HG03025 (cell line): ENCODE results near the gene FSD1.
"Not testable (repeated sequence)": the region's sequence is repeated elsewhere in the genome, so short reads cannot be mapped to it uniquely, and the experiment has no call there.

ENCODE experiments used
- ATAC-seq: cut with Tn5 transposase; IDR thresholded peaks from one replicate; pipeline ENCODE4 v1.9.1; 2021; ENCODE audit warnings: mild to moderate bottlenecking, moderate library complexity; ENCODE audit not compliant: unreplicated experiment, low FRiP score

Gene FSD1

DNA sequence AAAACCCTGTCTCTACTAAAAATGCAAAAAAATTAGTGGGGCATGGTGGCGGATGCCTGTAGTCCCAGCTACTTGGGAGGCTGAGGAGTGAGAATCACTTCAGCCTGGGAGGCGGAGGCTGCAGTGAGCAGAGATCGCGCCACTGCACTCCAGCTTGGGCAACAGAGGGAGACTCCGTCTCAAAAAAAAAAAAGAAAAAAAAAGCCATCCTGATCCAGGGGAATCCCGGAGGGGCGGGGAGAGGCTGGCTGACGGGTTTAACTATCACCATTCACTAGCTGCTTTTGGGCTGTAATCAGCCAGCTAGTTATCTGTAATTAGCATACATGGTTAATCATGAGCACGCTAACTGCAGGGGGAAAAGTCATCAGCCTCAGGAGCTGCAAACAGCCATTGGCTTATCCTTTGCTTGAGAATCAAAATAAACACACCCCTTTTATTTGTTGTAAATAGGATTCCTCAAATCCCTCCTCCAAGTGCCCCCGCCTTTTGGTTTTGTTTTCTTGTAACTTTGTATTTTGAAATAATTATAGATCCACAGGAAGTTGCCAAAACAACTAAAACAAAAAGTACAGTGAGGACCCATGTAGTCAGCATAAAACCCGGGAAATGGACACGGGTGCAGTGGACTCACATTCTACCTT, 9.6 kb downstream of the FSD1 start:
- no peak for ATAC-seq

DNA sequence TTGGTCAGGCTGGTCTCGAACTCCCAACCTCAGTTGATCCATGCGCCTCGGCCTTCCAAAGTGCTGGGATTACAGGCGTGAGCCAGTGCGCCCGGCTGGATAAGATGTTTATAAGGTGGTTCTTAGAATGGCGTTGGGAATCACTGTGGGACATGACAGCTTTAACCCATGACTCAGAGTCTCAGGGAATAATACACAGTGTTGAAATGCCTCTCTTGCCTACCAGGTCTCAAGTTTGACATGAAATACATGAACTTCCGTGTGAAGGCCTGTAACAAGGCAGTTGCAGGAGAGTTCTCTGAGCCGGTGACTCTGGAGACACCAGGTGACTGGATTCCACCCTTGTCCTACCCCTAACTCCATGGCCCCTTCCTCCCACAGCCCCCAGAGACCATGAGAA, 12.6 kb downstream of the FSD1 start:
- no peak for ATAC-seq

DNA sequence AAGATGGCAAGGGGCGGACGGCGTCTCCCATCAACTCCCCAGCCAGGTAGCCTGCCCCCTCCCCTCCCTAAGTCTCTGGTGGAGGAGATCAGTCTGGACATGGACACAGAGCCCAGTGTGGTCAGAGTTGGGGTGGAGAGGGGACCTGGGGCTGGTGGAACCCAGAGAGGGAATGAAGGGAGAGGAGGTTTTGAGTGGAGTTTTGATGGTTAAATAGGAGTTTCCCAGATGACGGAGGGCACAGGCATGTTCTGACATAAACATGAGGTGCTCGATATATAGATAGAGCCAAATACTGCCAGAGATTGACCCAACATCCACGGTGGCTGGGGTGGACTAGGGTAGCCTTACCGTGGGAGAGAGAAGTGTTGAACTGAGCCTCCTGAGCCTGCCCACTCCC, 14.1 kb downstream of the FSD1 start:
- no peak for ATAC-seq

DNA sequence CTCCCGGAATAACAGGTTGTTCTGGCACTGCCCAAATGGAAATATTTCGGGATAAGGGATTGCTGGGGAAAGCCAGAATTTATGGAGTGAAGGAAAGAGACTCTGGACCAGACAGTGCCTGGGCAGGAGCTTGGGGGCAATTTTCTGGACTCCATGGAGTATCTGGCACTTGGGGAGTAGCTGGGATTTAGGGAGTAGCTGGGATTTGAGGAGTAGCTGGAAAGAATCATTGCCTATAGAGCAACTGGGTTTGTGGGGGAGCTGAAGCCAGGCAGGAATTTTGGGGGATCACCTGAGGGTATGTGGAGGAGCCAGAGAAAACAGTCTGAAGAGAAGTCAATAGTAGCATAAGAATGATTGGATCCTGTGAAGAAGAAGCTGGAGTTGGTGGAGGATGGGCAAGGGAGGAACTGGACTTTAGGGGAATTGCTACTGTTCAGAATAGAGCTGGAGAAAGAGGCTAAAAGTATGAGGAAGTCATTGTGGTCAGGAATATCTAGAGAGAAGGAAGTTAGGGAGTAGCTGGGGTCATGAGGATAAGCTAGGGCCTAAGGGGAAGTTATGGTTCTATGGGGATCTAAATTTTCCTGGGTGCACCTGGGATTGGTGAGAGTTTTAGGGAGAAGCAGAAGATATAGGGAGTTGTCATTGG, 14.8 kb downstream of the FSD1 start:
- ATAC-seq = no peak

DNA sequence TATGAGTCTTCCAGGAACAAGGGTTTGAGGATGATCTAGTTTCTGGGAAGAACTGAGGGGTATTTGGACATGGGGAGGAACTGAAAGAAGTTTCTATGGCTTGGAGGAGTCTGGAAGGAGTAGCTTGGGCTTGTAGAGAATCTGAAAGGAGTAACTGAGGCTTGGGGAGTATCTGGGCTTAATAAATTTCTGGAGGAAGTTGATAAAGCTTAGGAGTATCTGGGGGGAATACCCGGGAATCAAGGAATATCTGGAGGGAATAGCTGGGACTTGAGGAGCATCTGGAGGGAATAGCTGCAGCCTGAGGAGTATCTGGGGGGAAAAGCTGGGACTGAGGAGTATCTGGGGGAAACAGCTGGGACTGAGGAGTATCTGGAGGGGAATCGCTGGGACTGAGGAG, 16.0 kb downstream of the FSD1 start:
- ATAC-seq = no peak

DNA sequence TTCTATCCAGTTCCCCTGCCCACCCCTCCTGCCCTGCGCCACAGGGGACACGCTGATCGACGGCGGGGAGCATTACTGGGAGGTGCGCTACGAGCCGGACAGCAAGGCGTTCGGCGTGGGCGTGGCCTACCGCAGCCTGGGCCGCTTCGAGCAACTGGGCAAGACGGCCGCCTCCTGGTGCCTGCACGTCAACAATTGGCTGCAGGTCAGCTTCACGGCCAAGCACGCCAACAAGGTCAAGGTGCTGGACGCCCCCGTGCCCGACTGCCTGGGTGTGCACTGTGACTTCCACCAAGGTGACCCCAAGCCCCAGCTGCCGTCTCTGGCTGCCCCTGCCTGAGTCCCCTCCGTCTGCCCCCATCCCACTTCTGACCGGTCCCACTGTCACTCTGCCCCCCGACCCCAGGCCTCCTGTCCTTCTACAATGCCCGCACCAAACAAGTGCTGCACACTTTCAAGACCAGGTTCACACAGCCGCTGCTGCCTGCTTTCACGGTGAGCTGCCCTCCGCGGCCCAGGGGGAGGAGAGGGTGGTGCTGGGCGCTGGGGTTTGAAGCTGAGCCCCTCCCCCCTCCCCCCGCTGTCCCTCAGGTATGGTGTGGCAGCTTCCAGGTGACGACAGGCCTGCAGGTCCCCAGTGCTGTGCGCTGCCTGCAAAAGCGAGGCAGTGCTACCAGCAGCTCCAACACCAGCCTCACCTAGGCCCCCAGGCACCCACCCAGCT, 18.7 kb downstream of the FSD1 start:
- no peak for ATAC-seq

DNA sequence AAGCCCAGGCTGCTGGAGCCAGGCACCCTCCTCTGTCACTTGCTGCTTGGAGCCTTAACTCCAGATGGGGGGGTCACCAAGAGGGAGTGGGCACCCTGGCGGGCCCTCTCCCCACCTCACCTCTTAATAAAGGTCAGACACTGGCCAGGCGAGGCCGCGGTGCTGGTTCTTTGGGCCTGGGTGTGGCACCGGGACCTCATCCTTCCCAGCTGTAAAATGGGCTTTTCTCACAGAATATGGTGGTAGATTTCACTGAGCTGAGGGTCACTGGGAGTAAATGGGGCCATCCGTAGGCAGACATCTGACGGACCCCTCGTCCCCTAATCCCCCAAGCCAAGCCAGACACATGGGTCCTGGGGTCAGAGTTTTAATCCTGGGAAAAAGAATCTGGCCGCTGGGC, 19.3 kb downstream of the FSD1 start:
- no peak for ATAC-seq

DNA sequence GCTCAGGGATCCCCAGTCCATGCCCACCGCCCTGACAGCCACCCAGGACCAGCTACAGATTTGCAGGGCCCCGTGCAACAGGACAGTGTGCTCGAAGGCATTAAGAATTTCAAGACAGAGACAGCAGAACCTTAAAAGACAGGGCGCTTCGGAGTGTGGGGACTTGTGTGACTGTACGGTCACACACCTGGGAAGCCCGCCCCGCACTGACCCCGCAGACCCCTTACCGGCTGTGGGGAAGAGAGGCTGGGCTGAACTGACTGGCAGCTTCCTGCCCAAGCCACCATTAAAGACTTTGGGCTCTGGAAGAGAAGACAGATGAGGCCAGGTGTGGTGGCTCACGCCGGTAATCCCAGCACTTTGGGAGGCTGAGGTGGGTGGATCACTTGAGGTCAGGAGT, 19.8 kb downstream of the FSD1 start:
- no peak for ATAC-seq

DNA sequence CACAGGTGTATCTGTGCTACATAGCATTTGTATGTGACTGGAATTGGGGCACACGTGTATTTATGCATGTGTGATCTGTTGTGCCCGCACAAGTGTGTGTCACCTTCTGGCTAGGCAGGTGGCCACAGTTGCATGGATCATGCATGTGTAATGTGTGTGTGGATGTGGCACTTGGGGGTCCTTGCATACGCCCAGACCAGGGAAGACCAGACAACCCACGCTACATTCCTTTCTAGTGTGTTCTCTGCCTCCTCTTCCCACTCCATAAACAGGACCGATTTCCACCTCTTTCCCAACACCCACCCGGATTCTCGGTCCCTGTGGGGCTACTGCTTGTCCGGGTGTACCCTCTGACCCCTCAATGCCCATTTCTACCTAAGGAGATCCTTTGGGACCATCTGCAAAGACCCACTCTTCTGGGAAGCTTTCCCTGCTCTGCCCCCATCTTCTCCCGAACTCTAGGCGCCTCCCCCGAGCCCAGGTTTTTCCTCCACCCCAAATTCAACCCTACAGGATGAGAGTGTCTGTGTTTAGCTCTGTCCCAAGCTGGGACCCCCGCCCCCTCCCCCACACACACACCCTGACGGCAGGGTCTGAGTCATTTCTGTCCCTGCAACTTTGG, 21.9 kb downstream of the FSD1 start:
- ATAC-seq = no peak

DNA sequence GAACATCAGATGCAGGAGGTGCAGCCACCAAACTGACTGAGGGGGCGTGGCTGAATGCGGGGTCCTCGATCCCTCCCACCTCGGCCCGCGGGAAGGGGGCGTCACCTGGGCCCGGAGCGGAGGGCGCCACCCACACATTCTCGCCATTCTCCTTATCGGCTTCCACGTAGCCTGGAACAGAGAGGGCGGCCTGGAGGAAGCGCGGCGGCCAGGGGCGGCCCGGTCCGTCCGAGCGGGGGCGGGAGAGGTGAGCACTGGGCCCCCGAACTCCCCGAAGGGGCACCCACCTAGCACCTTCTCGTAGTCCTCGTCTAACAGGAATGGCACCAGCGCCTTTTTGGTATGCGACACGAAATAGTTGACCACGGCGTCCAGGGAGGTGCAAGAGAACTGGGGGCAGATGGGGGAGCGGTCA, 22.4 kb downstream of the FSD1 start:
- ATAC-seq = no peak

DNA sequence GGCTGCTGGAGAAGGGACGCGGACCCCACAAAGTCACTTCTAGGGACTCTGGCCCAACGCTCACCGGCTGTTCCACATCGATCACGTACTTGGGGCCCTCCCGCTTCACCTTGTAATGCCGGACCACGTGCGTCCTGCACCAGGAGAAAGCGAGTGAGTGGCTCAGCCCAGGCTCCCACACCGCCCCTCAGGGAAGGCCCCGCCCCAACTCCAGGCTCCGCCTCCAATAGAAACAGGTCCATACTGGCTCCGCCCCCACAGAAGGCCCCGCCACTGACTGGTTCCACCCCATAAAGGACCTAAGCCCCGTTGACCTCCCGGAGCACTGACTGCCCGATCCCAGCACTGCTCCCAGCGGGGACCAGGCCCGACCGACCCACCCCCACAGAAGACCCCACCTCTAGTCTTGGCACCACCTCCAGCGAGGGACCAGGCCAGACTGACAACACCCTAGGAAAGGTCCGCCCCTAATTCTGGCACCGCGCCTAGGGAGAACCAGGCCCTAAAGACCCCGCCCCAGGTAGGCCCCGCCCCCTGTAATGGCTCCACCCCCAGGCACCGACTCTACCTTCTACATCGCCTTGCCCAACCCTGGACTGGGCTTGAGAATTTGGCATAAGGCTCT, 23.0 kb downstream of the FSD1 start:
- ATAC-seq = peak; percentile 8

DNA sequence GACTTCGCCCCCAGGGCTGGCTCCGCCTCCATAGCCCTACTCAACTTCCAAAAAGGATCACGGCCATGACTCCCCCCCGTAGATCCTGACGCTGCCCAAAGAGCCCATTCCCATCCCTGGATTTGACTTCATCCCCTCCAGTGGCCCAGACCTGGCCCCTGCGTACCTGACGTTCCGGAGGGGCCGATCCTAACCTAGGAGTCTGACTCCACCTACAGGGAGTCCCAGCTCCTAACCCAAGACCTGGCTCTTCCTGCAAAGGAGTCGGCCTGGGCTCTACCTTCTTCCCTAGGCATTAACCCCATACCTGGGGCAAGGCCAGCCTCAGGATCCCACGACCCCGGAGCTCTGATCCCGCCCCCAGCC, 23.5 kb downstream of the FSD1 start:
- ATAC-seq = peak; percentile 5

DNA sequence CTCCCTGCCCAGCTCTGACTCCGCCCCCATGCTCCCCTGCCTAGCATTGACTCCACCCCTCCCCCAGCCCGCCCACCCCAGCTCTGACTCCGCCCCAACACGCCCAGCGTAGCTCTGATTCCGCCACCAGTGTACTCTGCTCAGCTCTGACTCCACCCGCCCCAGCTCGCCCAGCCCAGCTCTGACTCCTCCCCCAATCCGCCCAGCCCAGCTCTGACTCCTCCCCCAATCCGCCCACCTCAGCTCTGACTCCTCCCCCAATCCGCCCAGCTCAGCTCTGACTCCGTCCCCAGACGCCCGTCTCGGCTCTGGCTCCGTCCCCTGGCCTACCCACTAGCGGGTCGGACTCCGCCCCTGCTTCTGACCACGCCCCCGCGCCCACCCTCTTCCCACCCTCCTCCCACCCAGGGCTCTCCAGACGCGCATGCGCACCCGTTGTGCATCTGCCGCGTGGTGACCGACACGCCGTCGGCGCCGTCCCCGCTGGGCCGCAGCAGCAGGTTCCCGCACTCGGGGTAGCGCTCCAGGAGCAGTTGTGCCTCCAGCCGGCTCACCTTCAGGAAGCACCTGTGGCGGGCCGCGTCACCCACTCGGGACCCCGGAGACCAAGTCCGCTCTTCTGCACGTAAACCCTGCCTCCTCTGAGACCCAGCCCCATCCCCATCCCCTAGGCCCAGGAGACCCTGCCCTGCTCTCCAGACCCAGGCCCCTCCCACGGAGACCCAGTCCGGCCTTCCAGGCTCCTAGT, 24.0 kb downstream of the FSD1 start:
- ATAC-seq = peak; percentile 60

DNA sequence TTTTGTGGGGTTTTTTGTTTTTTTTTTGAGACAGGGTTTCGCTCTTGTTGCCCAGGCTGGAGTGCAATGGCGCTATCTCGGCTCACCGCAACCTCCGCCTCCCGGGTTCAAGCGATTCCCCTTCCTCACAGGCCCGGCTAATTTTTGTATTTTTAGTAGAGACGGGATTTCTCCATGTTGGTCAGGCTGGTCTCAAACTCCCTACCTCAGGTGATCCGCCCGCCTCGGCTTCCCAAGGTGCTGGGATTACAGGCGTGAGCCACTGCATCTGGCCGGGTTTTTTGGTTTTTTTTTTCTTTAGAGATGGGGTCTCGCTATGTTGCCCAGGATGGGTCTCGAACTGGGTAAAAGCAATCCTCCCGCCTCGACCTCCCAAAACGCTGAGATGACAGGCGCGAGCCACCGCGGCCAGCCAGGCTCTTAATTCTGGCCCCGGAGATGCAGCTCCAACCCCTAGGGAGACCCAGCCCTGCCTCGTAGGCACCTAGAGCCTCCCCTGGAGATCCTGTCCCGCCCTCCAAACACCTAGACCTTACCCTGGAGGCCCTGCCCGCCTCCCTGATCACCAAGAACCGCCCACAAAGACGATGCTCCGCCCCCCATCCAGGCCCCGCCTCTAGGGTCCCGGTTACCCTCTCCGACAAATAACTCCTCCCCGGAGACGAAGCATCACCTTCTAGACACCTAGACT, 24.7 kb downstream of the FSD1 start:
- ATAC-seq = not testable (repeated sequence)

DNA sequence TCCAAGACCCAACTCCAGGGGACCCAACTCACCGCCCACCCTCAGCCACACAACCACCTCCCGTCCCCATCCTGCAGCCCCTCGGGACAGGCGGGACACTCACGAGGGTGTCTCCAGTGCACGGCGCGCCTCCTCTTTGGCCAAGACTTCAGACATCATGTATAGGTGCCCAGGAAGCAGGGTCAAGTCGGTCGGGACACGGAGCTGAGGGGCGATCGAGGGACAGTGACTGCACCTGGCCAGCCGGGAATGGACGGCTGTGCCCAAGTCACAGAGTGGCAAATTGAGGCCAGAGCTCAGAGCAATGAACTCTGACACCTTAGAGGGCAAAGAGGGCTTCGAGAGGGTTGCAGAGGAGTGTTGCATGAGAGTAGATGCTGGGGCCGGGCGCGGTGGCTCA, 25.5 kb downstream of the FSD1 start:
- ATAC-seq = no peak

DNA sequence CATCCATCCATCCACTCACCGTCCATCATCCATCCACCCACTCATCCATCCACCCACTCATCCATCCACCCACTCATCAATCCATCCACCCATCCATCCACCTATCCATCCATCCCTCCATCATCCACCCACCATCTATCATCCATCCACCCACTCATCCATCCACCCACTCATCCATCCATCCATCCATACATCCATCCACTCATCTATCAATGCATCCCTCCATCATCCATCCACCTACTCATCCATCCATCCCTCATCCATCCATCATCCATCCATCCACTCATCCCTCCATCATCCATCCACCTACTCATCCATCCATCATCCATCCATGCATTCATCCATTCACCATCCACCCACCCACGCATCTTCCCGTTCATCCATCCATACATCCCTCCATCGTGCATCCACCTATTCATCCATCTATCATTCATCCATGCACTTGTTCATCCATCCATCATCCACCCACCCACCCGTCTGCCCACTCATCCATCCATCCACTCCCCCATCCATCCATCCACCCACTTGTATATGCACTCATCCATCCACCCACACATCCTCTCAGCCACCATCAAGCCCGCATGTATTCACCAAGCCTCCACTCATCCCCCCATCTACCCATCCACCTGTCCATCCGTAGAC, 30.7 kb downstream of the FSD1 start:
- ATAC-seq = no peak

DNA sequence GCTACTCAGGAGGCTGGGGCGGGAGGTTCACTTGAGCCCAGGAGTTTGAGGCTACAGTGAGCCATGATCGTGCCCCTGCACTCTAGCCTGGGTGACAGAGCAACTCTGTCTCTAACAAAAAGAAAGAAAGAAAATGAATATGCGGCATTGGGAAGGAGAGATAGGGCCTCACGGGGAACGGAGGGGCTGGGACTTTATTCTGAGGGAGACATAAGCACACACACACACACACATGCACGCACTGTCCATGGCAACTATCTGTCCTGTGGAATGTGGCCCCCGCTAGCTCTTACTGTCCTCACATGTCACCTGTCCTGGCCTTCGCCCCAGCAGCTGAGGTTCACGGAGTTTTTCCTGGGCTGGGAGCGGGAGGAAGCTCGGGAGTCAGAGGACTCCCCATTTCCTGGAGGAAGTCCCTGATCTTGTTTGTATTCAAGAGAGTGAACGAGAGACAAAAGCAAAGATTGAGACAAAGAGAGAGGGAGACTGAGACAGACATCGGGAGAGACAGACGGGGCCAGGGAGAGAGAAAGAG, 33.6 kb downstream of the FSD1 start:
- no peak for ATAC-seq

DNA sequence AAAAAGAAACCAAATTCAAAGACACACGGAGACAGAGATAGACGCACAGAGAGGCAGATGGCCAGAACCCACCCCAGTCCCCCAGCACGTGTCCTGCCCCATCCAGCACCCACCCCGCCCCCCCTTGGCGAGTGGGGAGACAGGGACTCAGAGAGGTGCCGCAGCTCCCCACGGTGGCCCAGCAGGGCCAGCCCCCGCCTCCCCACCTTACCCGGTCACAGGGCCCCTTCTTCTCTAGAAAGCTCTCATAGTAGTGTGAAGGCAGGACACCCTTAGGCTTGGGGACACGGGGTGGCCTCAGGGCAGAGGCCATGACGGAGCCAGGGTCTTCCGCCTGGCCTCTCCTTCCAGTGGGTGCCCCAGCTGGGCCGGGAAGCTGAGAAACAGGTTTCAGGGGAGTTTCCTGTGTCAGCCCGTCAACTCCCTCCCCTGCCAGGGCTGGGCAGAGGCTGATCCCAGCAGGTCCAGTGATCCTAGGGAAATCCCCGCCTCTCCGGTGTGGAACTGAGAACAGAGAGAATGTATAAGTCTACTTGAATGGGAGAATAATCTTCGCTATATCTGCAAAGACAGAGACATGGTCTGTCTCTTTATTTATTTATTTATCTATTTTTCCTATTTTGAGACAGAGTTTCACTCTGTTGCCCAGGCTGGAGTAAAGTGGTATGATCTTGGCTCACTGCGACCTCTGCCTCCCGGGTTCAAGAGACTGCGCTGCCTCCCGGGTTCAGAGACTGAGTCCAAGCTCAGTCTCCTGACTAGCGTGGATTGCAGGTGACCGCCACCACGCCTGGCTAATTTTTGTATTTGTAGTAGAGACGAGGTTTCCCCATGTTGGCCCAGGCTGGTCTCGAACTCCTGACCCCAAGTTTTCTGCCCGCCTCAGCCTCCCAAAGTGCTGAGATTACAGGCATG, 34.3 kb downstream of the FSD1 start, which contains the start of gene STAP2:
TSS of gene STAP2 (minus strand) at position 387 of the 915 bp plus-strand sequence. CDS start at position 313, 74 bp downstream.
- ATAC-seq = no peak
